Forelimb muscle (tissue), 1 donor: ENCODE results near the gene TENM3. TPM values are rescaled to one million over a fixed set of nuclear protein-coding genes. Genes with fewer than 3 reads are reported as not detected.

Source experiments
- DNase-seq: peaks from one replicate; pipeline ENCODE4 v3.0.0-alpha.2; 2013; ENCODE audit warnings: low read depth
- polyA plus RNA-seq: library from polyadenylated mRNA; unstranded; fragments of 120-200 nt; gene quantifications from one replicate; pipeline ENCODE4 v1.2.1, GENCODE V29; 2013; ENCODE audit not compliant: insufficient read length

The TENM3 gene
- polyA plus RNA-seq, 1 donor: 15.3 TPM

DNA sequence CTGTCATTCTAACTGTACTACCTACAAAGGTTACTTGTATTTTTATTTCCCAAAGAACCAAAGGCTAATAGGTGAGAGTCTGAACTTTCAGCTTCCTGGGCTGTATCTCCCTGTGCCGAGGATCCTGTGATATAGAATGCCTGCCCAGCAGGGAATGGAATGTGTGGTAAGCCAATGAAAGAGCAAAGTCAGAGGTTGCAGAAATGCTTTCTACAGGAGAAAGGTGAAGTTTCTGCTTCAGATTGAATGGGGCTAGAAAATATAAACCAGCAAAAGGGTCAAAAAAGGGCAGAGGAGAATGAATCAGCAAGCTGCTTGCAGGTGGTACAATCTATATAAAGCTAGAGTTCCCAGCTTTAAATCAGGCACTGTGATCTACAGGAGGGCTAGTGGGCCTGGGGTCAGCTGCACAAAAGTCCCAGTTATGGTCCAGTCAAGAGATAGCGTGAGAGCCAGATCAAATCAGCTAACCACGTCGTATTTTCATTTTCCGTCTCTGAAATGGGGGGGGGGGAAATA lies 527.9 kb downstream of the TENM3 start:
- DNase-seq: no peak

DNA sequence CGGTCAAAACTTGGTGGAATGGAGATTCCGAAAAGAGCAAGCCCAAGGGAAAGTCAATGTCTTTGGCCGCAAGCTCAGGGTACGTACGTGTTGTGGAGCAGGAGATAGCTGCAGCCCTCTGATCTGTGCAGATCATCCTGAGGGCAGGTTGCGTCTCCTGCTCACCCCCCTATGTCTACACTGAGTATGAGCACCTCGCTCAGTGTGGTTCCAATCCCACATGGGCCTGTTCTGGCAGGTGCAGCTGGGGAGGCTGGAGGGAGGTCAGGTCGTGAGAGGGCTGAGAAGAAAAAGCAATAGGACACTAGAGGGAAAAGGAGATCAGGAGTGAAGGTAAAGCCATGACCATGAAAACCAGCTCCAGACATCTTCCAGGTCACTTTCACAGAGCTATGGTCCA lies 531.9 kb downstream of the TENM3 start:
- no peak for DNase-seq

DNA sequence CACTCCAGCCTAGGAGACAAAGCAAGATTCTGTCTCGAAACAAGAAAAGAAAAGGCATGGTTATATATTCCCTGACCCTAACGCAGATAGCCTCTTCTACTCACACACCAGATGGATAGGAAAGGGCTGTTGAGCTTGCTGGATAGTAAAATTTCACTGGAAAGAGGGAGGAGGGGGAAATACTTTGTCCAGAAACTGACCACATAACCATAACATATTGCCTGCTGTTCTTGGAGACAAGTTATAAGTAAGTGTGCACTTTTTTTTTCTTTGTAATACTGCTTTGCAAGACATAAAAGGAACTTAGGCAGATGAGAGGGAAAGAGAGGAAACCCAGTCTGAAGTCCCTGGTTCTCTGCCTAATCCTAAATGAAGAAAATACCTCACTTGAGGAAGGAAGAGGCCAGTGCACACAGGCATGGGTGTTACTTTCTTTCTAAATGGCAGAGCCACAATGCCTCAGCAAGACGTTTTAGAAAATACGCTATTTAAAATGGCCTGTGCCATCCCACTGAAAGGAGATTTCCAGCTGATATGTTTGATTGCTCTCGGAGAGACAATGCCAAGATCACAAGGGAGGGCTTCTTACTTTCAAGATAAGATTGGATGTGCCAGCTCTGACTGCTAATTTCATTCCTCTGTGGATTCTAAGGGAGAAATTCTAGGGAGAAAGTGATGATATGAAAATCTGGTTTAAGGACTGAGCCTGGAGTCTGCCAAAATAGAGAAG lies 533.3 kb downstream of the TENM3 start:
- DNase-seq: no peak

DNA sequence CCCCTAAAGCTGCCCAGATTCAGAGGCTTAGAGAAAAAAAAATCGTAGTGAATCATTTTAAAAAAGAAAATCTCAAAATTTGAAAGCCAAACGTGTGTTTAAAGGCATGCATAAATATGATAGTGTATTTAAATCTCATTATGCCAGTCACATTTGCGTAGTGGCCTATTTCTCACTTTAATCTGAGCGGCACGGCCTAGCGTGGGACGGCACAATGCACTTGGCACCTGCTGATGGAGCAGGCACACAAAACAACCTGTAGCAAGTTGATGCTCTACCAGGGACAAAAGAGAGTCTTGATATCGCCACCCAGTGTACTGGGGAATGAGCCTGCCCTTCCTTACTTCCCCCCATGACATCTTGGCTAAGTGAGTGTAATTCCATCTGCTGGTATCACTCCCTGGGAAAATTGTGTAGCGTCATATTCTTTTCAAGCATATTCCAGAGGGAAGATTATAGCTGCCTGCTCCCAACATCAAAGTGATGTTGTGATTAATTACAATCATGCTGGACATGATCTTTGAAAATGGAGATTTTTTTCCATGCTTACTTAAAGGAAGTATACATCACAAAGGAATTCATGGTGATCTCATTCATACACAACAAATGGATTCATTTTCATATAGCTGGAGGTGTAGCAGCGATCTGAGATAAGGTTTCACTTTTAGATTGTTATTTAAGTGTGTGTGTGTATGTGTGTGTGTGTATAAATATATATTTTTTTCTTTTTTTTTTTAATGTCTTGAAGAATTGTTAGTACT lies 535.2 kb downstream of the TENM3 start:
- DNase-seq: no peak

DNA sequence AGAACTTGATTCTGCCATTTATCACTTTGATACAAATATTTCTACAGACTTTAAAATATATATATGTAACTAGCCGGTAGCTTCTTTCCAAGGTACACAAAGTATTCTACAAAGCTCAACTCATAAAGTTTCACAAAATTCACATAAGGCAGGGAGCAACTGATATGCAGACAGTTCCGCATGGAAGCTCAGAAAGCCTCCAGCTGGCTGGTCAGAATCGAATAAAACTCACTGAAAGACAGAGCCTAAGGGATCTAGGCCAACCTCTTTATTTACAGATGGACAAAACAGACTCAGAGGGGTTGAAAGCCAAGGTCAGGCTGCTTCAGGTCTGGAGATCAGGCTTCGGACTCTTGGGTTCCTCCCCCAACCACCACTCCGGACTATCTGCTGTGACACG lies 543.8 kb downstream of the TENM3 start:
- DNase-seq: no peak

DNA sequence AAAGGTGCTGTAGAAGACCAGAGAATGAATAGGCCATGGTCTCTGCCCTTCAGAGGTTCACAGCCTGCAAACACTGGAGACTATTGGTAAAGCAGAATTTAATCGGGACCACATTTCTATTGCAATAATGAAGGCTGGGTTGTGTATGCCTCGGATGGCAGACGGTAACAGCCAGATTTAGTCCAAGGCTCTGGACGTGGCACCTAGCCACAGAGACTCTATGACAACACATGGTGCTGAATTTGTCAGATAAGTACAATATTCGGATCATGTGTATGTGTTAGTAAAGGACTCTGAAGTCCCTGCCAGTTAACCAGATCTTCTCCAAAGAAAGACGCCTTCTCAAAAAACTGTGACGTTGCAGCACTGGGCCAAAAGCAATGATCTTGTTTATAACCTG lies 545.0 kb downstream of the TENM3 start:
- no peak for DNase-seq

DNA sequence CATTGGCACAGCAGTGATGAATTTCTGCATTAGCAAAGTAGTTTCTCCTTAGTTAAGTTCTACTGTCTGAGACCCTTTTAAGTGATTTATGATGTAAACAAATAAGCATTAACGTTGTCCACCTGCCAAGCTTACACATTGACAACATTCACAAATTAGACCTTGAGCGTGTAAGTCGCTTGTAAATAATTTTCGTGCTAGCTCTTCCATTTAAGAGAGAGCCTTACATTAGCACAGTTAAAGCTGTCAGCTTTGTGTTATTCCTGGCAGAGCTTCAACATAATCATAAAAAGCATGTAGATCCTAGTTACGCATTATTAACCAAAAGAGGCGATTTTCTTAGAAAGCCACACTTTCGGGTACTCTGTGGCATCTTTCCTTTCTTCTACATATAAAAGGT lies 546.3 kb downstream of the TENM3 start:
- no peak for DNase-seq

DNA sequence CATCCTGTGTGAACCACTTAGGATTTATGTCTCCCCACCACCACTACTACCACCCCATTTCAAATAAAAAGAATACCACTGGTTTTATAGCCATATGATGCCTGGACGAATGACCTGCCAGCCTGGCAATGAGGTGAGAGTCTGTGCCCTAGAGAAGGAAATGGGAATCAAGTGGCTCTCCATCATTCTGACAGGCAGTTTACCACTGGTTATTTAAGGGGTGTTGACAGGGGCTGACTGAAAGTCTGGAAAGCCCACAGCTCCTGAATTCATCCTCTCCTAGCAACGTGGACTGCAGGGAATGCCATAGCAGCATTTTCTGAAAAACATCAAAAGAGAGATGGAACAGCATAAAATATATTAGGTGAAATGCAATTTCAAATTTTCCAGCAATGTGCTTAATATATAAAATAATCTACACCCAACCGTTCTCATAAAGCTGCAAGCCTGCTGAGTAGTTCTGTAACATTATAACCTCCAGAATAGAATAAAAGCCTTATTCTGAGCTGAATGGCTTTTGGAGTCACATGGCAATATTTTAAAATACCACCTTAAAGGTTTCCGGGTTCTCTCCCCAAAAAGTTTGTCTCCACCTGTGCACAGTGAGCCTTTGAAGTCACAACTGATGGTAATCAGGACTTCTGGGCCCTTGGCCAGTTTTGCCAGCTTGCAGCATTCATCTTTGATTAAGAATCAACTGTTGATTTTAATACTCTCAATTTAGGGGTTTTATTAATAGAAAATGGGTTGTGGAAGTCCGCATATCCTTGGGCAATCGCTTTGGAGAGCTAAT lies 552.4 kb downstream of the TENM3 start:
- DNase-seq: no peak

DNA sequence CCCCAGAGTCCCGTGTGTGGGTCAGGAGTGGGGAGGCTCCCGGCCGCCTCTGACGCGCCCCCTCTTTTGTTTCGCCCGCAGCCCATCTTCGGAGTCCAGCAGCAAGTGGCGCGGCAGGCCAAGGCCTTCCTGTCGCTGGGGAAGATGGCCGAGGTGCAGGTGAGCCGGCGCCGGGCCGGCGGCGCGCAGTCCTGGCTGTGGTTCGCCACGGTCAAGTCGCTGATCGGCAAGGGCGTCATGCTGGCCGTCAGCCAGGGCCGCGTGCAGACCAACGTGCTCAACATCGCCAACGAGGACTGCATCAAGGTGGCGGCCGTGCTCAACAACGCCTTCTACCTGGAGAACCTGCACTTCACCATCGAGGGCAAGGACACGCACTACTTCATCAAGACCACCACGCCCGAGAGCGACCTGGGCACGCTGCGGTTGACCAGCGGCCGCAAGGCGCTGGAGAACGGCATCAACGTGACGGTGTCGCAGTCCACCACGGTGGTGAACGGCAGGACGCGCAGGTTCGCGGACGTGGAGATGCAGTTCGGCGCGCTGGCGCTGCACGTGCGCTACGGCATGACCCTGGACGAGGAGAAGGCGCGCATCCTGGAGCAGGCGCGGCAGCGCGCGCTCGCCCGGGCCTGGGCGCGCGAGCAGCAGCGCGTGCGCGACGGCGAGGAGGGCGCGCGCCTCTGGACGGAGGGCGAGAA lies 556.5 kb downstream of the TENM3 start:
- DNase-seq: no peak

DNA sequence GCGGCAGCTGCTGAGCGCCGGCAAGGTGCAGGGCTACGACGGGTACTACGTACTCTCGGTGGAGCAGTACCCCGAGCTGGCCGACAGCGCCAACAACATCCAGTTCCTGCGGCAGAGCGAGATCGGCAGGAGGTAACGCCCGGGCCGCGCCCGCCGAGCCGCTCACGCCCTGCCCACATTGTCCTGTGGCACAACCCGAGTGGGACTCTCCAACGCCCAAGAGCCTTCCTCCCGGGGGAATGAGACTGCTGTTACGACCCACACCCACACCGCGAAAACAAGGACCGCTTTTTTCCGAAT lies 557.0 kb downstream of the TENM3 start:
- DNase-seq: no peak

DNA sequence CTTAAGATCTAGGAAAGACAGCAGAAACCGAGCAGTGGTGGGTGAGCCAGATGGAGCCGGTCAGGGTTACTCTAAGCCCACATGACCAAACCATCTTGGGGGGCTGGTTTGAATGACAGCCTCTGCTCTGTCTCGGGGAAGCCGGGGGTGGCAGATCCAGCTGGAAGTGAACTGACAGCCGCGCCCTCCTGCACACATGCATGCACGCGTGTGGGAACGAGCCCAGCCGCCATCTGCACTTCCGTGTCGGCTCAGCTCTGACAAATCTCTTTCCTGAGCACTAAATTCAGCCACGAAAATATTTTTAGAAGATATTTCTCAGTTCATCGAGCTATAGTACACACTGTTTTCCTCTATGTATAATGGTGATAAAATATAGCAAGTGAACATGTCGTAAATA lies 558.4 kb downstream of the TENM3 start:
- DNase-seq: no peak

DNA sequence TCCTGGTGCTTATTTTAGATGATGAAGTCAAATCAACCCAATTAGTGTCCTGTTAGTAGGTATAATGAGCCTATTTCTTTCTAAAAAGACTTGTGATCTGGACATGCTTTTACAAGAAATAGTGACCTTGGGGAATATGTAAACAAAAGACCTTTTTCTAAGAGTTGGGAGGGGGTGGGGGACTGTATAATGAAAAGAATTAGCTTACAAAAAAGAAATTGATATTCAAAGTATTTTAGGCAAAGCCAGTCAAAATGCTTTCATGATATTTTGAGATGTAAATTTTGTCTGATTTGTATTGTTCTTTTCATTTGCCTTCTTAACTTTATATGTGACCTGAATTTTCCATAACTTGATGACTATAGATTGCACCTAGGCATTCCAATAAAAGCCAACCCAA lies 559.4 kb downstream of the TENM3 start:
- no peak for DNase-seq

DNA sequence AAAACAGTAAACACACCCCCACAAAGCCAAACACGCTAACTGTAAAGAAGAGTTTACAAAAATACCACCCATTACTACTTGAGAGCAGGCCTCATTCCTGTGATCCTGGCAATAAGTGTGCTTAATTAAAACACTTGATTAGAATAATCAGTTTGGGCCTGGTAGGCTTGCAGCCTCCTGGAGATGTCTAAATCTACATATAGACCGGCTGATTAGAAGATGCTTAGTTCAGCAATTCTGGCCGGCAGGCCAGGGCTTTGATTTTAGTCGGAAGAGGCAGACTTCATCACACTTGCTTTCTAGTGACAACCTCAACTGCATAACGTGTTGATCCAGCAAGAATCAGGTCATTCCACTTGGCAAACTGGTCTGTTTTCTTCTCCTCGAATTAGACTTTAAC lies 560.0 kb downstream of the TENM3 start:
- DNase-seq: no peak

DNA sequence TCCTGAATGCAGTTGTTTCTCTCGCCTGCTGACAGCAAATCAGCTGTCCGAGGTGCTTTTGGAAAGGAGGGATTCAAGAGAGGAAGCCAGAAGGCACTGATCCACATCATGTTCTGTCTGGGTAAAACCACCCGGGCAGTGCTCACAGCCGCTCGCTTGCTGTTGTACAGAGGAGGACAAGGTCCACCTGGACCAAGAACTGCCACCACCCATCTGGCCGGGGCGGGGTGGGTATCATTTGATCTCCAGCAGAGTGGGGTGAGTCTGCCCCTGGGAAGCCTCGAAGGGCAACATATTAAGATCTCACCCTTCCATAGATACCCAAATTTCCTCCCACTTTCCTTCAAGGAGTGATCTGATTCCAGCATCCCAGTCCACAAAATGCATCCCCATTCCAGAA lies 560.9 kb downstream of the TENM3 start:
- no peak for DNase-seq

DNA sequence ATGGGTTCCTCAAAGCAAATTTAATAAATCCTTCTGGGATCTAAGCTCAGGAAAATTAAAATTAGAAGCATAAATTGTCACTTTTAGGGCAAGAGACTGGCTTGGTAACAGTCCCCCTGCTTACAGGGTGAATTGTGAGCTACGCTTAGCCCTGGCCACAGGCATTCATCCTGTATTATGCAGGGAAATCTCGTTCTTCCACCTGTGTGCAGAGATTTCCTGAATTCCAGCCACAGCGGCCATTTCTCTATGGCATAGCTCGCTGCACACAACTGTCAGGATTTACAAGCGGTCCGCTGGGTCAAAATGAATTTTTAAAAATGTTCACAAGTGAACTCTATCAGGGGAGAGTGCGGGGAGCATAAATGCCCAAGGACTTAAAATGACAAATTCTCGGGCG lies 562.1 kb downstream of the TENM3 start:
- no peak for DNase-seq

DNA sequence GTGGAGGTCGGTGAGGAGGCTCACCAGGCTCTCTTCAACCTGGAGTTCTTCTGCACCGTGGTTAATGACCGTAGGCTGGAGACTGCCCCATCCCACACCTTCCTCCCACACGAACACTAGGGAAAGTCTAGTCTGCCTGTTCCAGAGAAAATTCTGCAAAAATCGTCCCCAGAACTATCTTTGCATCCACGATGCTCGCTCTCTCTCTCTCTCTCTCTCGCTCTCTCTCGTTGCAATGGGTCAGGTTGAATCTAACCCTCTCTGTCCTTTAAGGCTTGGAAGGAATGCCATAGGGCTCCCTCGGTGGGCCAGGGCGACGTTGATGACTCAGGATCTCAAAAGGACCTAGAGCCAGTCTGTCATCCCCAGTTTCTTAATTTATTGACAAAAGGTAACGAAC lies 562.5 kb downstream of the TENM3 start:
- DNase-seq: no peak

DNA sequence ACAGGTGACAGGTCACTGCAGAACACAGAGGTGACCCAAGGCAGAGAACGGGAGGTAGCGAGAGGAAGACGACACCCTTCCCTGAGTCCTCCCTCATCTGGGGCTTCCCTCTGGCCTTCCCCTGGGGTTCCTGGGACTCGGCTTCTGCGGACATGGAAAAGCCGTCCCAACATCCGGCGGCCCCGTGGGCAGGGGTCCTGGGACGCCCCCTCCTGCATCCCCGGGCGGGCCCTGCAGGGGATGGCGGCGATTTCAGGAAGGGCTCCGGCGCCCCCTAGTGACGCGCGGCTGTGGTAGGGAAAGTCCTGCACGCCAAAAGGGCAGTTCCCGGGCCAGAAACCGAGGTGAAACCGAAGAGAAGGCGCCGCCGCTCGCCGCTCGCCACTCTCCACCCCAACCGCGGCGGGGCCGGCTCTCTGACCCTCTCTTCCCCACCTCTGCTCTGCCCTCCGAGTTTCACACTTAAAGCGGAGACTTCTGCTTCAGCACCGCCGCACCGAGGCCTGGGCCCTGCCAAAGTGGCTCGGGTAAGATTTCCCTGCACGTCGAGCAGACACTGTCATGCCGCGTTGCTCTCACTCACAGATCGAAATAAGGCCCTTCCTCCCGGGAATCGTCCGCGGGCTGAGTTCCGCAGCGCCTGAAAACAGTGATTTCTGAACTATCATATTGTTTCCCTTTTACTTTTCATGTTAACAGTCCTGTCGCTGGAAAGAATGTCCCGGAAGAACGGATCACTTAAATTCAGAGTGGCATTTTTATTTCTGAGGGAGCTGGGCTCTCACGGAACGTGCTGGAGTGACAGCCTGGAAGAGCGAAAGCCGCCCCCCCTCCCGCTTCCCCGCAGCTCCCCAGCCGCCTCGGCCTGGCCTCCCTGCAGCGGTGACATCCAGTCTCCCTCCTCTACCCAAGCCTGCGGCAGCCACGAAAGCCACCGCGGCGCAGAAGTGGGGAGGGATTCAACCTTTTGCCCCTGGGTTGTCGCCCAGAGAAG lies 563.4 kb downstream of the TENM3 start:
- peak; percentile 20 for DNase-seq

DNA sequence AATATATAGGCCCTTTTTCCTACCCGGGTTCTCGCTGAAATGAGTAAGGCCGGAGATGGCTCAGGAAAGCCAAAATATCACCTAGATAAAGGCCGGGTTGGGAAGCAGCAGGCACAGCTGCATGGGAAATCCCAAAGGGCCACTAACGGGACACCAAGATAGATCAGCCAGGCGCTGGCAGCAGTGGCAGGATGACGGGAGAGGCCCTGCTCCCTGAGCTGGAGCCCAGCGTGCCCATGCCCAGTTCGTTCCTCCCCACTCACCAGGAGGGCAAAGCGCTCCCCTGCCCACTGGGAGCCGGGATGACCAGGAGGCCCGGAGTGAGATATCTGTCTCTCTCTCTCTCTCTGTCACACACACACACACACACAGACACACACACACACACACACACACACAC lies 564.1 kb downstream of the TENM3 start:
- DNase-seq: no peak

DNA sequence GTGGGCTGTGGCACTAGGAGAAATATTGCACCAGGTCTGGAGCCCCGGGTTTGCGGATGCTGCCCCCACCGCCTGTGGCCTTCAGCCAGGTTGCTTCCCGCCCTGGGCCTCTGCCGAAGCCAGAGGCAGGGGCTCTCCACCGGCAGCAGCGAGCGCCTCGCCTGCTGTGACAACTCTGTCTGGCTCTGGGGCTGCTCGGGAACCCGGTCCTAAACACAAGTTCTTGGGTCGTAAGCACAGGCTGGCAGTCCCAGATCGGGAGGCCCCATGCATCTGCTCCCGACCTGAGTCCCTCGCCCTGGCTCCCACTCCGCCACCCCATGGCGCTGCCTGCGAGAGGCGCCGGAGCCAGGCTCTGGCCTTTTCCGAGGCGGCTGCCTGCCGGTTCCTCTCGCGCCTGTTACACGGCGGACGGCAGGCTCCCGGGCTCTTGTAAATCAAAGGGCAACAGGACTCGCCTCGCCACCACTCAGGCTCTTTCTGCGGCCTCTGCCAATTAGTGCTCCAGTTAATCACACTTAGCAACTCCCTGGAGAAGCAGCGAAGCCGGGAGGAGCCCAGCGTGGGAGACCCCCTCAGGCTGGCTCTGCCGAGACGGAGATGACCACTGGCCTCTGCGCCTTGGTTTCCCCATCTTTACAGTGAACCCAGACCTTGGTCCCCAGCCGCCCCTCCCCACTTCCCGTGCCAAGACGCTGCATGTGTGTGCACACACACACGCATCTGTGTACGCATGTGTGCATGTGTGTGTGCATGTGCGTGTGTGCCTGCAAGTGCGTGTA lies 564.8 kb downstream of the TENM3 start:
- DNase-seq: no peak
